Astrocyte of the cerebellum (primary cell): ENCODE results near the gene MARK4.

ENCODE experiments used
- DNase-seq: peaks from one replicate; pipeline ENCODE4 v3.0.0-alpha.2; 2011; ENCODE audit warnings: low read depth
- H3K4me3 ChIP-seq: 2 replicates; pipeline ENCODE4 v1.5.1; 2011; ENCODE audit warnings: mild to moderate bottlenecking, low read depth, low read length, moderate library complexity
- in situ Hi-C: cut with HindIII; loops from 2 replicates; pipeline ENCODE4 v1.10.0; 2017; ENCODE audit warnings: low sequenced_read_pairs
- TF ChIP-seq, protein P1 (sequence below): IDR thresholded peaks from 2 replicates; pipeline ENCODE4 v1.5.1; 2012; ENCODE audit warnings: low read length, low read depth, moderate library complexity, mild to moderate bottlenecking; ENCODE audit errors: missing control alignments

Gene MARK4

DNA sequence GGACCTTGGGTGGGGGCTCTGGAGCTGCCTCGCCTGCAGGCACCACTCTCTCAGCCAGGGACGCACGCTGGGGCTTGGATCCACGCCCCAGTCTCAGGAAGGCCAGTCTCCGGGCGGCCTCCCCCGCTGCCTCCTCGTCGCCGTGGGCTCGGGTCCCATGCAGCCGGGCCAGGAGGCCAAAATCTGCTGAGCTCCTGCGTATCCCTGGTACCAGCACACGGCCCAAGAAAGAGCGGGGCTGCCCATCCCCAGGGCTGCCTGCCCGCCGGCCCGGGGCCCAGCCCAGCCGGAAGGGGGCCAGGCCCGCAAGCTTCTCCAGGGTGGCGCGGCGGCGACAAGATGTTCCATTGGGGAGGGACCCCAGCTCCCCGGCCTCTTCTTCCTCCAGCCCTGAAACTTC lies 12.5 kb upstream of the MARK4 start:
- TF ChIP-seq, protein P1, sequence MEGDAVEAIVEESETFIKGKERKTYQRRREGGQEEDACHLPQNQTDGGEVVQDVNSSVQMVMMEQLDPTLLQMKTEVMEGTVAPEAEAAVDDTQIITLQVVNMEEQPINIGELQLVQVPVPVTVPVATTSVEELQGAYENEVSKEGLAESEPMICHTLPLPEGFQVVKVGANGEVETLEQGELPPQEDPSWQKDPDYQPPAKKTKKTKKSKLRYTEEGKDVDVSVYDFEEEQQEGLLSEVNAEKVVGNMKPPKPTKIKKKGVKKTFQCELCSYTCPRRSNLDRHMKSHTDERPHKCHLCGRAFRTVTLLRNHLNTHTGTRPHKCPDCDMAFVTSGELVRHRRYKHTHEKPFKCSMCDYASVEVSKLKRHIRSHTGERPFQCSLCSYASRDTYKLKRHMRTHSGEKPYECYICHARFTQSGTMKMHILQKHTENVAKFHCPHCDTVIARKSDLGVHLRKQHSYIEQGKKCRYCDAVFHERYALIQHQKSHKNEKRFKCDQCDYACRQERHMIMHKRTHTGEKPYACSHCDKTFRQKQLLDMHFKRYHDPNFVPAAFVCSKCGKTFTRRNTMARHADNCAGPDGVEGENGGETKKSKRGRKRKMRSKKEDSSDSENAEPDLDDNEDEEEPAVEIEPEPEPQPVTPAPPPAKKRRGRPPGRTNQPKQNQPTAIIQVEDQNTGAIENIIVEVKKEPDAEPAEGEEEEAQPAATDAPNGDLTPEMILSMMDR, result no peak
- in situ Hi-C loops, result loop anchor here (25.0 kb wide), 1 partner anchor 126 kb away; no protein-coding TSS in a partner anchor
- no peak for DNase-seq
- H3K4me3 ChIP-seq, result no peak overlapping the region

DNA sequence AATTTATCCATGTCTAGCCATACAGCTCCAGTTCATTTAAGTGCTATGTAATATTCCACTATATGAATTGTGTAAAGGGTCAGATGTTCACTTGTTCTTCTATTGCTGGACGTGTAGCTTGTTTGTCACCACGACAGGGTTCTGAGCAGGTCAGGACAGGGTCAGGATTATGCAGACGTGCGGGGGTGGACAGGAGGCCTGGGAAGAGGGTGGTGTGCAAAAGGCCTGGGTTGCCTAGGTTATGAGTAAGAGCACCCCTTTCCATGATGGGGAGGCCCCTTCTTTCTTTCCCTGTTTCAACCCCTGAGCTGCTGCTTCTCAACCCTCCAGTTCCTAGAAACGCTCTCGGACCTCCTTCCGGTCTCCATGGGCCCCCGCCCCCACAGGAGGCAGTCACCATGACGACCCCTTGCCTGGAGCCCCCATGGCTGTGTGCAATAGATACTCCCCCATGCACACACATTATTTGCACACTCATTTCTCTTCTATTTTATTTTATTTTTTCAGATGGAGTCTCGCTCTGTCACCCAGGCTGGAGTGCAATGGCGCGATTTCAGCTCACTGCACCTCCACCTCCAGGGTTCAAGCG lies 7.8 kb upstream of the MARK4 start:
- no peak overlapping the region for H3K4me3 ChIP-seq
- TF ChIP-seq, protein P1, result no peak
- in situ Hi-C loops, result loop anchor here (25.0 kb wide), 1 partner anchor 131 kb away; no protein-coding TSS in a partner anchor
- DNase-seq, result no peak

DNA sequence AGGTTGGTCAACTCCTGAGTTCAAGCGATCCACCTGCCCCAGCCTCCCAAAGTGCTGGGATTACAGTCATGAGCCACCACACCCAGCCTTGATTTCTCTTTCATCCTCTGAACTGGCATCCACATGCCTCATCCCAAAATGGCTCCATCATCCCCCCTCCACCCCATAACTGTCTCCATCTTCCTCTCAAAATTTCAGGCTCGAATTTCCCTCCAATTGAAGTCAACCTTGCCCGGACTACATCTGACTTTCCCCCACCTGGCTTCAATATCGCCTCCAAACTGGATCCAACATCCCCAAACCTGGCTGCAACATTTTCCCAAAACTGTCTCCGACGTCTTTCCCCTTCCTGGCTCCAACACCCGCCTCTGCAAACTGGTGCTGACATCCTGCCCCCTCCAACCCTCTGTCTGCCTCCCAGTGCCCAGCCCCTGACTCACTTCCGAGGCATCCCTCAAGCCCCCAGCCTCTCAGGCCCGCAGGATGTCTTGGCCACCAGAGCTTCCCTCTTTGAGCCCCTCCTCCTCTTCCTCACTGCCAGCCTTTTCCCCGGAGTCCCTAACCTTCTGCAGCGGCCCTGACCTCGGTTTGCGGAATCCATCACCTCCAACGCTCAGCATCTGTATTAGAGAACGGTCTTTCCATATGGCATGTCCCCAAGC lies 6.8 kb upstream of the MARK4 start:
- TF ChIP-seq, protein P1, result no peak
- in situ Hi-C loops, result loop anchor here (25.0 kb wide), 1 partner anchor 132 kb away; no protein-coding TSS in a partner anchor
- no peak for DNase-seq
- H3K4me3 ChIP-seq, result no peak overlapping the region

- in situ Hi-C loops, result loop anchor here (25.0 kb wide), 1 partner anchor 133 kb away; no protein-coding TSS in a partner anchor
- TF ChIP-seq, protein P1, result no peak
- H3K4me3 ChIP-seq, result no peak within 1 kb of the TSS
- DNase-seq, result no peak
Measured at GRCh38 chr19:45245334-45245787, 5.7 kb upstream of the MARK4 start, which contains the start of gene EXOC3L2. Gene EXOC3L2, minus strand, starts transcription at chr19:45245407. Its CDS starts 6,362 bp downstream, at chr19:45239045.

- no peak for DNase-seq
- in situ Hi-C loops, result loop anchor here (25.0 kb wide), 1 partner anchor 134 kb away; no protein-coding TSS in a partner anchor
- TF ChIP-seq, protein P1, result no peak
- H3K4me3 ChIP-seq, result no peak overlapping the region
Measured at GRCh38 chr19:45245826-45246225, 5.2 kb upstream of the MARK4 start.

- no peak overlapping the region for H3K4me3 ChIP-seq
- TF ChIP-seq, protein P1, result no peak
- in situ Hi-C loops, result loop anchor here (25.0 kb wide), 1 partner anchor 135 kb away; no protein-coding TSS in a partner anchor
- no peak for DNase-seq
Measured at GRCh38 chr19:45247136-45247535, 3.9 kb upstream of the MARK4 start.
